ENCODE data around the gene SRA1.

The SRA1 gene

GRCh38 chr5:140570058-140570457 is 12.8 kb upstream of the SRA1 start:
- no peak for DNase-seq

- no peak for DNase-seq
These were observed 11.9 kb upstream of the SRA1 start for GRCh38 chr5:140569197-140569596.

GRCh38 chr5:140568443-140569063 is 11.3 kb upstream of the SRA1 start:
- DNase-seq: no peak

GRCh38 chr5:140567871-140568270 is 10.6 kb upstream of the SRA1 start:
- no peak for DNase-seq

- no peak for DNase-seq
These were observed 10.0 kb upstream of the SRA1 start for GRCh38 chr5:140567136-140567818.

GRCh38 chr5:140566665-140567064 is 9.4 kb upstream of the SRA1 start:
- no peak for DNase-seq

- DNase-seq: no peak
These were observed 8.5 kb upstream of the SRA1 start for GRCh38 chr5:140565780-140566095.

- no peak for DNase-seq
These were observed 7.9 kb upstream of the SRA1 start for GRCh38 chr5:140565024-140565779.

GRCh38 chr5:140564196-140565023 is 7.1 kb upstream of the SRA1 start, which contains the start of the genes APBB3 and SLC35A4:
TSS of gene APBB3 (minus strand) at chr5:140564598. CDS start at chr5:140564245, 353 bp downstream.
TSS of gene SLC35A4 (plus strand) at chr5:140564828. CDS start at chr5:140567170, 2,342 bp downstream.
- DNase-seq: peak; percentile 98

GRCh38 chr5:140563596-140563995 is 6.3 kb upstream of the SRA1 start:
- no peak for DNase-seq

GRCh38 chr5:140561753-140562523 is 4.7 kb upstream of the SRA1 start:
- no peak for DNase-seq

GRCh38 chr5:140560227-140560626 is 3.0 kb upstream of the SRA1 start:
- no peak for DNase-seq

- DNase-seq: no peak
These were observed 1.3 kb upstream of the SRA1 start for GRCh38 chr5:140558542-140558941.

GRCh38 chr5:140557965-140558364 is 692 bp upstream of the SRA1 start:
- no peak for DNase-seq

- DNase-seq: no peak
These were observed 835 bp downstream of the SRA1 start for GRCh38 chr5:140556438-140556837.

GRCh38 chr5:140555747-140556312 is 1.4 kb downstream of the SRA1 start:
- DNase-seq: no peak

GRCh38 chr5:140554454-140554853 is 2.8 kb downstream of the SRA1 start:
- no peak for DNase-seq

GRCh38 chr5:140553657-140554056 is 3.6 kb downstream of the SRA1 start:
- no peak for DNase-seq

GRCh38 chr5:140551872-140552271 is 5.4 kb downstream of the SRA1 start:
- no peak for DNase-seq

- DNase-seq: no peak
These were observed 6.9 kb downstream of the SRA1 start for GRCh38 chr5:140550147-140551079.
